ENCODE data around the gene FAM13B.

DNA sequence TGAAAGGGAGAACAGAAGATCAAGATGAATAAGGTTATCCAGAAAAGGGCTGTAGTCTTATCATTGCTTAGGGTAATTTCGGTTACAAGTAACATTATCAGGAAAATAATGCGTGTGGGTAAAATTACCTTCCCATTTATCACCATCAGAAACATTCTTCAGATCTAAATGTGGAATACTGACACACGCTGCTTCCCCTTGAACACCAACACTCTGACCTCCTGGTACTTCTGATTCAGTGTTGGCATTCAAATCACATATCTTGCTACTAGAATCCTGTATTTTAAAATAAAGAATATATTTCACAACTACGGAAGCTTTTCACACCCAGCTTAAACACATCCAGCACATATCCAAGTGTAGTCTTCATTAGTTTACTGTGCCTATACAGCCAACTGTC is 73.4 kb downstream of the FAM13B start:
- TF ChIP-seq CTCF (IDR thresholded peaks at IDR 0.05; ENCODE audit: insufficient read depth, low read length, poor library complexity, severe bottlenecking), result no peak
- no peak for TF ChIP-seq EZH2phosphoT487 (conservative IDR thresholded peaks at IDR 0.05; ENCODE audit: low read length)

Data from SU-DHL-6 (cell line).